ENCODE results near the gene ZFP64.

The ZFP64 gene

DNA sequence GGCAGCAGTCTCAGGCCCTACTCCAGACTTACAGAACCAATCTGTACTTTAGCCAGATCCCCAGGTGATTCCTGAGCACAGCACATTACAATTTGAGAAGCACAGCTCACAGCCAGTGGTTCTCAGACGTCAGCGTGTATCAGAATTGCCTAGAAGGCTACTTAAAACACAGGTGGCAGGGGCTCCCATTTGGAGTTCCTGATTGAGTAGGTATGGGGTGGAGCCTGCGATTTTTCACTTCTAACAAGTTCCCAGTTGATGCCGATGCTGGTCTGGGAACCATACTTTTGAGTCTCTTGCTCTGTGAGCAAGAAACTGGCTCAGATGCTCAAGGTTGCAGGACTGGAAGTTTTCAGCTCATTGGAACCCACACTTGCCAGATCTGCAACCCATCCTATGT is 89.5 kb downstream of the ZFP64 start:
- no peak overlapping the region for H3K27ac ChIP-seq (ENCODE audit: extremely low read depth, low read depth, low read length)
- H3K4me1 ChIP-seq (ENCODE audit: control insufficient read depth, insufficient read depth, low read length): no peaks in the 10 kb centered on the region
- no peak for TF ChIP-seq ZNF146 (tag by site-specific recombination; IDR thresholded peaks at IDR 0.05)
- no peak for TF ChIP-seq ZNF26 (tag by site-specific recombination; IDR thresholded peaks at IDR 0.05)
- no peak for TF ChIP-seq ZNF266 (tag by site-specific recombination; IDR thresholded peaks at IDR 0.05; ENCODE audit: low read depth)
- no peak for TF ChIP-seq ZEB2 (tag by site-specific recombination; IDR thresholded peaks at IDR 0.05)
- TF ChIP-seq ZNF426 (tag by site-specific recombination; IDR thresholded peaks at IDR 0.05): no peak
- no peak for TF ChIP-seq ZNF2 (tag by site-specific recombination; IDR thresholded peaks at IDR 0.05)
- TF ChIP-seq ZBTB1 (tag by site-specific recombination; IDR thresholded peaks at IDR 0.05): no peak
- TF ChIP-seq ZNF202 (tag by site-specific recombination; IDR thresholded peaks at IDR 0.05; ENCODE audit: borderline replicate concordance): no peak
- TF ChIP-seq MYNN (tag by site-specific recombination; IDR thresholded peaks at IDR 0.05; ENCODE audit: borderline replicate concordance): no peak
- TF ChIP-seq ZNF501 (tag by site-specific recombination; IDR thresholded peaks at IDR 0.05): no peak
- TF ChIP-seq ZXDB (tag by site-specific recombination; IDR thresholded peaks at IDR 0.05): no peak
- TF ChIP-seq FEZF1 (tag by site-specific recombination; IDR thresholded peaks at IDR 0.05): no peak
- no peak overlapping the region for H3K4me3 ChIP-seq (ENCODE audit: low read depth, low read length)
- H3K36me3 ChIP-seq (ENCODE audit: control insufficient read depth in 2 of 2, insufficient read depth in 1 of 2, low read length in 2 of 2): peaks cover 16% of the 10 kb centered on the region in 2 experiments
- H3K9me3 ChIP-seq (ENCODE audit: control insufficient read depth, insufficient read depth, low read depth, low read length): no peaks in the 10 kb centered on the region
- POLR2A ChIA-PET: interaction anchor here (0.5 kb wide), 1 partner anchor 47 kb away, joined by 3 read pairs; no protein-coding TSS in a partner anchor
- CTCF ChIA-PET: interaction anchor here (0.6 kb wide), 1 partner anchor 84 kb away, joined by 3 read pairs; no protein-coding TSS in a partner anchor

Measured in HEK293 (cell line).